ENCODE results near the gene PTPRZ1.

Gene PTPRZ1

DNA sequence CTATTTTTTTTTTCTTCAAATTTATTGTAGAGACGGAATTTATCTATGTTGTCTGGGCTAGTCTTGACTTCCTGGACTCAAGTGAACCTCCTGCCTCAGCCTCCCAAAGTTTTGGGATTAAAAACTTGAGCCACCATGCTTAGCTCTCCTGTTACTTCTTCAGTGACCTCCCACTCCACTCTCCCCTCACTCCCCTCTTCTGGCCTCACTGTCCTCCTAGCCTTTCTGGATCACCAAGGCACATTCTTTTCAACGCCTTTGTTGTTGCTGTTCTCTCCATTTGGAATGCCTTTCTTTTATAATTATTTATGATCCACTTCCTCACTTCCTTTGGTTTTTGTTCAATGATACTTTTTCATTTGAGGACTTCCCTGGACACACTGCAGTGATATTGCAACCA, 17.9 kb downstream of the PTPRZ1 start:
- no peaks in the 10 kb centered on the region for H3K27me3 ChIP-seq (ENCODE audit: insufficient read depth, insufficient read length)
- no peaks in the 10 kb centered on the region for H3K36me3 ChIP-seq (ENCODE audit: insufficient read depth, insufficient read length, low read length)
- H3K4me1 ChIP-seq (ENCODE audit: insufficient read depth, insufficient read length) = no peaks in the 10 kb centered on the region
- H3K9me3 ChIP-seq (ENCODE audit: insufficient read depth, low read length) = no peaks in the 10 kb centered on the region
- H3K9ac ChIP-seq (ENCODE audit: insufficient read length, low read depth) = no peak overlapping the region
- no peak for DNase-seq (ENCODE audit: low read depth, low spot score)
- no peak for TF ChIP-seq SUZ12 (IDR thresholded peaks at IDR 0.05; ENCODE audit: extremely low read depth, insufficient read depth, insufficient read length)
- no peak for TF ChIP-seq ZNF274 (IDR thresholded peaks at IDR 0.05; ENCODE audit: low read depth, low read length)
- no peak for TF ChIP-seq YY1 (IDR thresholded peaks at IDR 0.05; ENCODE audit: insufficient read depth, insufficient read length)
- no peak overlapping the region for H3K4me3 ChIP-seq (ENCODE audit: insufficient read length, low read depth)

DNA sequence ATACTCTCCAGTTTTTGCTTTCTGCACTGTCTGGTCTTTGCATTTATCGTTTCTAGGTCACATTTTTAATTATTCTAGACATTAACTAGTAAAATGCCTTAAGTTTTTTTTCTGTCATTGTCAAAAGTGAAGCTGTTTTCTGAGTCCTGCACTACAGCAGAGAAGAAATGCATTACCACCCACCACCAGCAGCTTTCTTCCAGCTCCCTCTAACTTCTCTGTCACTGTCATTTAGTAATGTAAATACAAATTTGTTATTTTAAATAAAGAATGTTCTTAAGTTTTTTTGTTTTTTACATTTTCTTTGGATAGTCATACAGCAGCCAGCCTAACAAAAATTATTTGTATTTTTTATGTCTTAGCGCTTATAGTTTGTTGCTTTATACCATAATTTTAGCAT, 18.8 kb downstream of the PTPRZ1 start:
- no peaks in the 10 kb centered on the region for H3K4me1 ChIP-seq (ENCODE audit: insufficient read depth, insufficient read length)
- no peaks in the 10 kb centered on the region for H3K36me3 ChIP-seq (ENCODE audit: insufficient read depth, insufficient read length, low read length)
- no peak for TF ChIP-seq SUZ12 (IDR thresholded peaks at IDR 0.05; ENCODE audit: extremely low read depth, insufficient read depth, insufficient read length)
- no peak overlapping the region for H3K4me3 ChIP-seq (ENCODE audit: insufficient read length, low read depth)
- no peaks in the 10 kb centered on the region for H3K27me3 ChIP-seq (ENCODE audit: insufficient read depth, insufficient read length)
- no peak for DNase-seq (ENCODE audit: low read depth, low spot score)
- no peaks in the 10 kb centered on the region for H3K9me3 ChIP-seq (ENCODE audit: insufficient read depth, low read length)
- H3K9ac ChIP-seq (ENCODE audit: insufficient read length, low read depth) = no peak overlapping the region

DNA sequence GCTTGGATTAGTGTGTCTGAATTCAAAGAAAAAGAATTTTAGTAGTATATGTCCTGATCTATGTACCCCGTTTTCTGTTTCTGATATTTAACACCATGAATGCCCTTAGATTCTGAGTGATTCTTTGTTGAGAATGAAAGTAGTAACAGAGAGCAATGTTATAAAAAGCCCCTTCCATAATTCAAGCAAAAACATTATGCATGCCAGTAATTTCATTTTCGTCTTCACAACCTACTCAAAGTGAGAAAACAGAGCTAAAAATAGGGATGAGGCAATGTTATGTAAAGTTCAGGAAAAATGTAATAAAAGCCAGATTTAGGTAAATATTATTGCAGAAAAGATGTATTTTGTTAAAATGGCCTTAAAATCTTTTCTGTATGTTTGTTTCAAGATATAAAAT, 28.1 kb downstream of the PTPRZ1 start:
- Histone ChIP-seq H3K4me1 (ENCODE audit: insufficient read depth, insufficient read length) (no peaks in the 10 kb centered on the region), H3K9me3 (ENCODE audit: insufficient read depth, low read length) (no peaks in the 10 kb centered on the region), H3K27me3 (ENCODE audit: insufficient read depth, insufficient read length) (no peaks in the 10 kb centered on the region), H3K9ac (ENCODE audit: insufficient read length, low read depth) (no peak overlapping the region), H3K36me3 (ENCODE audit: insufficient read depth, insufficient read length, low read length) (no peaks in the 10 kb centered on the region), H3K4me3 (ENCODE audit: insufficient read length, low read depth) (no peak overlapping the region)
- no peak for TF ChIP-seq YY1 (IDR thresholded peaks at IDR 0.05; ENCODE audit: insufficient read depth, insufficient read length)
- TF ChIP-seq ZNF274 (IDR thresholded peaks at IDR 0.05; ENCODE audit: low read depth, low read length) = no peak
- TF ChIP-seq SUZ12 (IDR thresholded peaks at IDR 0.05; ENCODE audit: extremely low read depth, insufficient read depth, insufficient read length) = no peak
- no peak for DNase-seq (ENCODE audit: low read depth, low spot score)

DNA sequence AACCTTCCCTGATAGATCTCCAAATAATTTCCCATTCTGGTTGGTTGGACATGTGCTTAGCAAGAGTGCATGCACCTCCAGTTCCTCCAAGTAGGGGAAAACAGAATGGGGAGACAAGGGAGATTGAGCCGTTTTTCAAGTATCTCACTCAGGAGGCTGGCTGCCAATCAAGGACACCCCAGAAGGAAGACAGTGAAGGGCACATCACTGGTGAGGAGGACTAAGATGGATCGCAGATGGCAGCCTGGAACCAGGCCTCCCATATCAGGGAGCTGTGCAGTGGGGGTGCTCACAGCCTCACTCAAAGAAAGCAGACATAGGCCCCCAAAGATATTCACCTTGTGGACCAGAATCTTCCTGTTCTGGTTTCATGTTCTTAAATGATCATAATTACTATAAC, 31.2 kb downstream of the PTPRZ1 start:
- H3K27me3 ChIP-seq (ENCODE audit: insufficient read depth, insufficient read length) = no peaks in the 10 kb centered on the region
- TF ChIP-seq YY1 (IDR thresholded peaks at IDR 0.05; ENCODE audit: insufficient read depth, insufficient read length) (no peak), ZNF274 (IDR thresholded peaks at IDR 0.05; ENCODE audit: low read depth, low read length) (no peak), SUZ12 (IDR thresholded peaks at IDR 0.05; ENCODE audit: extremely low read depth, insufficient read depth, insufficient read length) (no peak)
- H3K4me1 ChIP-seq (ENCODE audit: insufficient read depth, insufficient read length) = no peaks in the 10 kb centered on the region
- no peak overlapping the region for H3K9ac ChIP-seq (ENCODE audit: insufficient read length, low read depth)
- no peaks in the 10 kb centered on the region for H3K9me3 ChIP-seq (ENCODE audit: insufficient read depth, low read length)
- DNase-seq (ENCODE audit: low read depth, low spot score) = no peak
- H3K36me3 ChIP-seq (ENCODE audit: insufficient read depth, insufficient read length, low read length) = no peaks in the 10 kb centered on the region
- H3K4me3 ChIP-seq (ENCODE audit: insufficient read length, low read depth) = no peak overlapping the region

DNA sequence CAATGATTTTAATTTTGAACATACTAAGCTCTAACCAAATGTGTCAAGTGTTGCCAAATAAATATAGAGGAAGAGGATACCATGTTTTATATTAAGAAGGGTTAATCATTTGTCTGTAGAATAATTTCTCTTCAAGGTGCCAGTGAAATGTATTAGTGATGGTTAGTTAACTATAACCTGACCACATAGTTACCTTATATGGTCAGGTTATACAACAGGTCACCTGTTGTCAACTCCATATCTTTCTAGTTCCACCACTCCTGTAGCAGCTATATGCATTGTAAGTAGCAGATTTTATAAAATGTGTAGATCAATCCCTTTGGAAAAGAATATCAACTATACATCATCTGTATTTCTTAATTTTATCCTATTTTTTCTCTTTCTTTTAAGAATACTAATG, 35.1 kb downstream of the PTPRZ1 start:
- no peak for TF ChIP-seq ZNF274 (IDR thresholded peaks at IDR 0.05; ENCODE audit: low read depth, low read length)
- no peak for TF ChIP-seq YY1 (IDR thresholded peaks at IDR 0.05; ENCODE audit: insufficient read depth, insufficient read length)
- no peak for TF ChIP-seq SUZ12 (IDR thresholded peaks at IDR 0.05; ENCODE audit: extremely low read depth, insufficient read depth, insufficient read length)
- Histone ChIP-seq H3K4me3 (ENCODE audit: insufficient read length, low read depth) (no peak overlapping the region), H3K4me1 (ENCODE audit: insufficient read depth, insufficient read length) (no peaks in the 10 kb centered on the region), H3K36me3 (ENCODE audit: insufficient read depth, insufficient read length, low read length) (no peaks in the 10 kb centered on the region), H3K27me3 (ENCODE audit: insufficient read depth, insufficient read length) (no peaks in the 10 kb centered on the region), H3K9ac (ENCODE audit: insufficient read length, low read depth) (no peak overlapping the region), H3K9me3 (ENCODE audit: insufficient read depth, low read length) (no peaks in the 10 kb centered on the region)
- DNase-seq (ENCODE audit: low read depth, low spot score) = no peak

DNA sequence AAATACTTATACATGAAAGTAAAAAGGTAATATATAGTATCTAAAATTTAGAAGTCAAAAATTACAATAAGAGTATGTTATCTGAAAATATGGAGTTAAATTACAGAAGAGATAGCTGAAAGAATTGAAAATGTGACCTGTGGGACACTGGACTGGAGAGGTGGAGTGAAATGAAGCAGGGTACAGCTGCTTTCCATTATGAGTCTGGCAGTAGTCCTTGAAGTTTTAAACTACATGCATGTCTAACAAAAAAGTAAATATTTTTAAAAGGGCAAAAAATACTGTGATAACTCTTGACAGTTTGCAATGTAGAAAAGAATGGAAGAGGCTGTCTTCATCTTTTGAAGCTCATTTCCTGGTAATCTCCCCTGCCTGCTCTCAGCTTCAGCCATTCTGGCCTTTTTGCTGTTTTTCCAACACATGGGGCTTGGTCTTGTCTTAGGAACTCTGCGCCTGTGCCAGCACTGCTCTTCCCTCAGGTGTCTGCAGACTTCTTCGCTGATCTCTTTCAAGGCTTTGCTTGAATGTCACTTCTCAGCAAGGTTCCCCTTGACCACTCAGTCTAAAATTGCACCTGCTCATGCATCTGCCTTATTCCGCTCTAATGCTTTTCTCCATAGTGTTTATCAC, 36.9 kb downstream of the PTPRZ1 start:
- Histone ChIP-seq H3K9ac (ENCODE audit: insufficient read length, low read depth) (no peak overlapping the region), H3K36me3 (ENCODE audit: insufficient read depth, insufficient read length, low read length) (no peaks in the 10 kb centered on the region), H3K4me1 (ENCODE audit: insufficient read depth, insufficient read length) (no peaks in the 10 kb centered on the region), H3K9me3 (ENCODE audit: insufficient read depth, low read length) (no peaks in the 10 kb centered on the region), H3K4me3 (ENCODE audit: insufficient read length, low read depth) (no peak overlapping the region), H3K27me3 (ENCODE audit: insufficient read depth, insufficient read length) (no peaks in the 10 kb centered on the region)
- no peak for DNase-seq (ENCODE audit: low read depth, low spot score)
- TF ChIP-seq SUZ12 (IDR thresholded peaks at IDR 0.05; ENCODE audit: extremely low read depth, insufficient read depth, insufficient read length) = no peak

DNA sequence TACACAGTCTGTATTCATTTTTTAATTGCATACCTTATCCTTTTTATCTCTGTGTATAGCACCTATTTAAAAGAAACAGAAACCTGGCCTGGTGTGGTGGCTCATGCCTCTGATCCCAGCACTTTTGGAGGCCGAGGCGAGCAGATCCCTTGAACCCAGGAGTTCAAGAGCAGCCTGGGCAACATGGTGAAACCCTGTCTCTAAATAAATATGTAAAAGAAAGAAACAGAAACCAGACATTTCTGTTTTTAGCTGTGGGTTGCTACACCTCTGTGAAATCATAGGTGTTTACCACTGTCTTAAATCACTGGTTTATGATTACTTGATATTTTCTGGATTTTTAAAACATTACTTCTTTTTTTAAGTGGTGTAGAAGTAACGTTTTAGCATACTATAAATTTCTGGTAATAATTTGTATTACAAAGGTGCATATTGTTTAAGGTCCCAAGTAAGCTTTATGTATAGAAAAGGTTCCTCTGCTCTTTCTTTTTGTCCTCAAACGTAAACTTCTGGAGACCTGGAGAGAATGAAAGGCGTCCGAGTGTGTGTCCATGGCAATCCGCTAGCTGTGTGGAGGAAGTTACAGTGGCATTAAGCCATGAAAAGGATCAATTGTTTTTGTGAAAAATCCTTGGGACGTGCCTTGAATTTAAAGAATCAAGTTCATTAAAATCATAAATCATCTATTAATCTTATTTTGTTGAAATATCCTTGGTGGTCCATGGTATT, 41.1 kb downstream of the PTPRZ1 start:
- no peak for TF ChIP-seq ZNF274 (IDR thresholded peaks at IDR 0.05; ENCODE audit: low read depth, low read length)
- TF ChIP-seq YY1 (IDR thresholded peaks at IDR 0.05; ENCODE audit: insufficient read depth, insufficient read length) = no peak
- no peak for TF ChIP-seq SUZ12 (IDR thresholded peaks at IDR 0.05; ENCODE audit: extremely low read depth, insufficient read depth, insufficient read length)
- Histone ChIP-seq H3K9ac (ENCODE audit: insufficient read length, low read depth) (no peak overlapping the region), H3K4me1 (ENCODE audit: insufficient read depth, insufficient read length) (no peaks in the 10 kb centered on the region), H3K27me3 (ENCODE audit: insufficient read depth, insufficient read length) (no peaks in the 10 kb centered on the region), H3K36me3 (ENCODE audit: insufficient read depth, insufficient read length, low read length) (no peaks in the 10 kb centered on the region), H3K4me3 (ENCODE audit: insufficient read length, low read depth) (no peak overlapping the region), H3K9me3 (ENCODE audit: insufficient read depth, low read length) (no peaks in the 10 kb centered on the region)
- no peak for DNase-seq (ENCODE audit: low read depth, low spot score)
